ENCODE results near the gene ZCCHC24.

Gene ZCCHC24

DNA sequence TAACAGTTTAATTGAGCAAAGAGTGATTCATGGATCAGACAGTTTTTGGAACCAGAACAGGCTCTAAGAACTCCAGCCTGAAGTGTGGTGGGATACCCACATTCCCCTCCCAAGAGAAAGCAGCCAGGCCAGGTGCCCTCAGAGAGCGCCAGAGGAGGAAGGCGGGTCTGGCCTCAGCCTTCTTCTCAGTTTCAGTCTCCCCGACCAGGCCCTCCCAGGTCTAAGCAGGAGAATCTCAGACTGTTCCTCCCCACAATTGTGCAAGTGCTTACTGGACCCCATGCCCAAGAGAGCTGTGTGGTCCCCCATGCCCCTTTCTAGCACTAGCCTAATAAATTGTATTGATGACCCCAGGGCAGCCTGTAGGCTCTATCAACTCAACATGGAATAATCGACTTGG lies 72.6 kb downstream of the ZCCHC24 start:
- no peak for DNase-seq

DNA sequence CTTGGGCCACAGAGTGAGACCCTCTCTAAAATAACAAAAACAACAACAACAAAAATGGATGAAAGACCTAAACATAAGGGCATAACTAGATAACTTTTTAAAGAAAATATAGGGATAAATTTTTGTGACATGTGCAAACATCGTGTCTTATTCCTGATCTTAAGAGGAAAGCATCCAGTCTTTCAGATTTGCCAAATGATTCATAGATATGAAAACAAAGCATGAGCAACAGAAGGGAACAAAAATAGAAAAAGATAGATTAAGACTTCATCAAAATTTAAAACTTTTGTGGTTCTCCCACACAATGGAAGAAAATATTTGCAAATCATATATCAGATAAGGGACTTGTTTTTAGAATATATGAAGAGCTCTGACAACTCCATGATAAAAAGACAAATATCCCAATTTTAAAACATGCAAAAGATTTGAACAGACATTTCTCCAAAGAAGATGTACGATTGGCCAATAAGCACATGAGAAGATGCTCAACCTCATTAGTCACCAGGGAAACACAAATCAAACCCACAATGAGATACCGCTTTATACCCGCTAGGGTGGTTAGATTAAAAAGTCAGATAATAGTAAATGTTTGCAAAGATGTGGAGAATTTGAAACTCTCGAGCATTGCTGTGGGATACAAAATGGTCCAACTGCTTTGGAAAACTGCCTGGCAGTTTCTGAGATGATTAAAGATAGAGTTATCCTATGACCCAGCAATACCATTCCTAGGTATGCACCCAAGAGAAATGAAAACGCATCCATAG lies 77.8 kb downstream of the ZCCHC24 start:
- DNase-seq = no peak

DNA sequence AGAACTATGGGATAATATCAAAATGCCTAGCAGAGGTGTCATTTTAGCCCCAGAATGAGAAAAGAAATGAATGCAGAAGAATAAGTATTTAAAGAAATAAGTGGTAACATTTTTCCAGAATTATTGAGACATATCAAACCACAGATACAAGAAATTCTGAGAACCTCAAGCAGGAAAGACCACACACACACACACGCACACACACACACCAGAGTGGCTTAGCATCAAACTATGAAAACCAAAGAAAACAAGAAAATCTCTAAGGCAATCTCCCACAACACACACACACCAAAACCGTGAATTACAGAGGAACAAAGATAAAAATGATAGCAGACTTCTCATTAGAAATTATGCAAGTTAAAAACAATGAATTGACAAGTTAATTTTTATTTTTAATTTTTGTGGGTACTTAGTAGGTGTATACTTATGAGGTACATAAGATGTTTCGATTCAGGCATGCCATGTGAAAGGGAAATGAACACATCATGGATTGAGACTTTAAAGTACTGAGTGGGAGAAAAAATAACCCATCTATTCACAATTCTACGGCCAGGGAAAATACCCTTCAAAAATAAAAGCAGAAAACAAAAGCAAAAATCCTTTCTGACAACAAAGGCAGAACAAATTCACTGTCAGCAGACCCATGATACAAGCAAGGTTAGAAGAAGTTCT lies 83.6 kb downstream of the ZCCHC24 start:
- no peak for DNase-seq

DNA sequence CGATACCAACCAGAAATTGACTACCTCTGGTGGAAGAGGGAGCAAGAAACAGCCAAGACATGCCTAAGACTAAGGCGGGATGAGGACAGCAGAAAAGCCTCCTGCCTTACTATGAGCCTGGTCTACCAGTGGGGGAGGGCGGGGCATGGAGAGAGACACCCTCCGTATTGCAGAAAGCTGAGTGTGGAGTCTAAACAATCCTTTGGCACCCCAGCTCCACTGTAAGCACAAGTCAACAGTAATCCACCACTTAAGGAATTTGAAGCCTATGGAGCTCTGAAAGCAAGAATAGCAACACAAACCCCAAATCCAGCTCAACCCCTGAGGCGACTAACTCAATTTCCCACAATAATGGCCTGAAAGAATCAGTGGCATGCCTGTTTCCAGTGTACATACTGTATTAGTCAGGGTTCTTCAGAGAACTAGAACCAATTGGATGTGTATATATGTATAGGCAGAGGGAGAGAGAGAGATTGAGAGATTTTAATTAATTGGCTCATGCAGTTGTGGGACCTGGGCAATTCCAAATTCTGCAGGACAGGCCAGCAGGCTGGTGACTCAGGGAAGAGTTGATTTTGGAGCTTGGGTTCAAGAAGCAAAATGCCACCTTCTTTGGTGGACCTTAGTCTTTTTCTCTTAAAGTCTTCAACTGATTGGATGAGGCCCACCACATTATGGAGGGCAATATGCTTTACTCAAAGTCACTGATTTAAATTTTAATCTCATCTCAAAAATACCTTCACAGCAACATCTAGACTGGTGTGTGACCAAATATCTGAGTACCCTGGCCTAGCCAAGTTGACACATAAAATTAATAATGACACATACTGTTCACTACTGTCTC lies 84.7 kb downstream of the ZCCHC24 start:
- no peak for DNase-seq

DNA sequence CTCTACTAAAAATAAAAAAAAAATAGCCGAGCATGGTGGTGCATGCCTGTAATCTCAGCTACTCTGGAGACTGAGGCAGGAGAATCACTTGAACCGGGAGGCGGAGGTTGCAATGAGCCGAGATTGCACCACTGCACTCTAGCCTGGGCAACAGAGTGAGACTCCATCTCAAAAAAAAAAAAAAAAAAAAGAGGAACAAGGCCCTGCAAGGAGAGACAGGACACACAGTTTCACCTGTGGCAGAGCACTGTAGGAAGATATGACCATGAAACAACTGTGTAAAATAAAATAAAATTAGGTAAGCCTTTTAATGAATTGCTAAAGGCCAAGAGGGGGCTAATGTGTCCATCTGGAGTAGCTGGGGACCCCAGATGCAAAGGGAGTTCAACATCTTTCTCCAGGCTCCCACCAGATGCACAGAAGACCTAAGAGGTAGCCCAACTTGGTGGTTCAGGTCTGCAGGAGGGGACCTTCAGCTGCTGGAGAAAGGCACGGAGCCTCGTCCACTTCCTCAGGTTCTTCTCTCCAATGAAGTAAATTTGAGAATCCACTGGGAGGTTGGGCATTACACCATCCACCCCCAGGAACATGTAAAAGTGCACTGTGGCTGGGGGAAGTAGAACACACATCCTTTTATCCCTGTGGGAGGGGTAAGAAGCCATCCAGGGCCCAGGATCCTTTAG lies 85.5 kb downstream of the ZCCHC24 start:
- DNase-seq = no peak

DNA sequence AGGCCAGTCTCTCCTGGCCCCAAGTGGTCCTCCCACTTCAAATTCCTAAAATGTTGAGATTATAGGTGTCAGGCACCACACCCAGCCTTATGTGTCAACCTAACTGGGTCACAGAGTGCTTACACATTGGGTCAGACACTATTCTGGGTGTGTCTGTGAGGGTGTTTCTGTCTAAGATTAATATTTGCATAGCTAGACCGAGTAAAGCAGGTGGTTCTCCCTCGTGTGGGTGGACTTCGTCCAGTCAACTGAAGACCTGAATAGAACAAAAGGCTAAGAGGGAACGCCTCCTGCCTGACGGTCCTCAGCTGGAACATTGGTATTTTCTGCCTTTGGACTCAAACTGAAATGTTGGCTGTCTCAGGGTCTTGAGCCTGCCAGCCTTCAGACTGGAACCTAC lies 86.6 kb downstream of the ZCCHC24 start:
- no peak for DNase-seq

DNA sequence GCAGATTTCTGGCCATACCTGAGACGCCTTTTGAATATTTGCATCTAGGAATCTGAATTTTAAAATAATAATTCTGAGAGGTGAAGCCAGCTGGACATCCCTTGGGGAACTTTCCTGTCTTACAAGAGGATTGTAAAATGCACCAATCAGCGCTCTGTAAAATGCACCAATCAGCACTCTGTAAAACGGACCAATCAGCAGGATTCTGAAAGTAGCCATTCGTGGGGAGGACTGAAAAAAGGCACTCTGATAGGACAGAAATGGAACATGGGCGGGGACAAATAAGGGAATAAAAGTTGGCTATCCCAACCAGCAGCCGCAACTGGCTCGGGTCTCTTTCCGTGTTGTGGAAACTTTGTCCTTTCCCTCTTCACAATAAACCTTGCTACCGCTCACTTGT lies 88.2 kb downstream of the ZCCHC24 start:
- DNase-seq = no peak

DNA sequence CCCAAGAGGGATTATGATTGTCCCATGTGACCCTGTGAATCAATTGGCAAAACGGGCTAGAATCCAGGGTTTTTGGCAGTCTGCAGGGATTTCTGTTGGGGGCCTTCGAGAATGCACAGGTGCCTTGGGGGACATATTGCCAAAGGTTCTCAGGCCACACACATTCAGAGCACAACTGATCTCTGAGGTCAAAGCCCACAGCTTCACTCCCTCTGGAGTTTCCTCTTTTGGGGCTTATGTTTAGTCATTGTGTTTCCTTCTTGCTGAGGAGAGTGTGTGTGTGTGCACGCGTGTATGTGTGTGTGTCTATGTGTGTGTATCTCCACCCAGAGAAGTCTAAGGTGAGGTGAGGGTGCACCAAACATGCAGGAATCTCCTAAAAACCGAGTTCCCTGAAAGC lies 89.3 kb downstream of the ZCCHC24 start:
- DNase-seq = no peak

DNA sequence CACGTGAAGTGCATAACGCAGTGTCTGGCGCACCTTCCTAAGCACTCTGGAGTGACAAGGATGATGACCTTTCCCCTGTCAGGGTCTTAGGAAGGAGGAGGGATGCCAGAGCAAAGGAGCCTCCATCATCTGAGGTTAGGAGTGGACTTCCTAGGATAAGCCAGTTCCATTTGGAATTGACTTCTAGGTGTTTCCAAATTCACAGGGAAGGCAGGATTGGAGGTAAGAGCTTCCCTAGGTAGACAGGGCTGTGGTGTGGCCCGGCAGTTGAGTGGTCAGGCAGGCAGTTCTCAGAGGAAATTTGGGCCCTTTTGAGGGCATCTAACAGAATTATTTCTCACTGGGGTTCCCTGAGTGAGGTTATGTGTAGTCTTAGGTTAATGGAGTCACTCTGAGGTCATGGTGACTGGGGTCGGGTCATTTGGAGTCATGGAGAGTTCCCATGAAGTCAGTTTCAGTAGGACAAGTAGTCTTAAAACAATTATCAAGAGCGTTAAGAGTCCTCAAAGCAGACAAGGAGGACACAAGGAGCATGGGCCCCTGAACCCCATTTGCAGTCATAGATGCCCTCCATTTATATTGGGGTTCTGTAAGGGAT lies 89.9 kb downstream of the ZCCHC24 start:
- DNase-seq = no peak

DNA sequence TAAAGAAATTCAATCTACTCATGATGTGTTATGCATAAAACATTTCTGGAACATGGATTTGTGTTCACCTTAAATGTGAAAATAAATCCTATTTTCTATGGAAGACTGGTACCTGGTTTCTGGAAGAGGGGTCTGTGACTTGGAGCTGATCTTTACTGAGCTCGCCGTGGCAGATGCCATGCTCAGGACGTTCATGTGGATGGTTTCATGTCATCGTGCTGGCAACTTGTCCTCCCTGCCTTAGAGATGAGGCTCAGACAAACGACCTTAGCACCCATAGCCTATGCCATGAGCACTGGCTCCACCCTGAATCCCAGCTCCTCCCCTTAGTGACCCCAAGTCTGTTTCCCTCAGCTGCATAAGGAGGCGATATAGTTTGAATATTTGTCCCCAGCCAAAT lies 90.8 kb downstream of the ZCCHC24 start:
- DNase-seq = no peak

DNA sequence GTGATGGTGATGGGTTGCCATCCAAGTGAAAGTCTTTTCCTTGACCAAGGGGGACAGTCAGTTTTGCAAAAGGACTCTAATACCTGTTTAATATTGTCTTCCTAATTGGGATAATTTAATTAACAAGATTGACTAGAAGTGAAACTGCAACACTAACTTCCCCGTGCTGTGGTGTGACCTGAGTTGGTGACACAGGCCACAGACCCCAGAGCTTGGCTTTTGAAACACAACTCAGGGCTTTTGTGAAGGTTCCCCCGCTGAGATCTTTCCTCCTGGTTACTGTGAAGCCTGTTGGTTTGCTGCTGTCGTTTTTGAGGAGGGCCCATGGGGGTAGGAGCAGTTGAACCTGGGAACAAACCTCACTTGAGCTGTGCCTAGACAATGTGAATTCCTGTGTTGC lies 91.3 kb downstream of the ZCCHC24 start:
- no peak for DNase-seq

DNA sequence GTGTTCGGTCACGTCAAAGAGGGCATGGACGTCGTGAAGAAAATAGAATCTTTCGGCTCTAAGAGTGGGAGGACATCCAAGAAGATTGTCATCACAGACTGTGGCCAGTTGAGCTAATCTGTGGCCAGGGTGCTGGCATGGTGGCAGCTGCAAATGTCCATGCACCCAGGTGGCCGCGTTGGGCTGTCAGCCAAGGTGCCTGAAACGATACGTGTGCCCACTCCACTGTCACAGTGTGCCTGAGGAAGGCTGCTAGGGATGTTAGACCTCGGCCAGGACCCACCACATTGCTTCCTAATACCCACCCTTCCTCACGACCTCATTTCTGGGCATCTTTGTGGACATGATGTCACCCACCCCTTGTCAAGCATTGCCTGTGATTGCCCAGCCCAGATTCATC lies 91.7 kb downstream of the ZCCHC24 start:
- no peak for DNase-seq

DNA sequence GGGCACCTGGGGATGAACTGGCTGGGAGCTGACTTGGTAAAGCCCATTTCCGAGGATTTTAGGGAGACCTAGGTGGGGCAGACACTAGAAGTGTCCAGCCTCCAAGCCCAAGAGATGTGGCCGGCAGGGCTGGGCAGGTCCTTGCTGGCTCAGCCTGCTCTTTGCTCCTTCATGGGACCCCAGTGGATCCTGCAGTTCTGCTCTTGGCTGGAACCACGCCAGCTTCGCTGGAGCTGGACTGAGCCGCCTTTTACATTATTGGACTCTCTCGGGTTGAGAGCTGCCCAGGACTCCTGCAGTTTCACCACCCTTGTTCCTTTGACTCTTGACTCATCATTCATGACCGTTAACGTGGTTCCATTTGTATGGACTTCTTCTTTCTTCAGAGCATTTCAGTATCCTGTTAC lies 92.4 kb downstream of the ZCCHC24 start:
- no peak for DNase-seq

DNA sequence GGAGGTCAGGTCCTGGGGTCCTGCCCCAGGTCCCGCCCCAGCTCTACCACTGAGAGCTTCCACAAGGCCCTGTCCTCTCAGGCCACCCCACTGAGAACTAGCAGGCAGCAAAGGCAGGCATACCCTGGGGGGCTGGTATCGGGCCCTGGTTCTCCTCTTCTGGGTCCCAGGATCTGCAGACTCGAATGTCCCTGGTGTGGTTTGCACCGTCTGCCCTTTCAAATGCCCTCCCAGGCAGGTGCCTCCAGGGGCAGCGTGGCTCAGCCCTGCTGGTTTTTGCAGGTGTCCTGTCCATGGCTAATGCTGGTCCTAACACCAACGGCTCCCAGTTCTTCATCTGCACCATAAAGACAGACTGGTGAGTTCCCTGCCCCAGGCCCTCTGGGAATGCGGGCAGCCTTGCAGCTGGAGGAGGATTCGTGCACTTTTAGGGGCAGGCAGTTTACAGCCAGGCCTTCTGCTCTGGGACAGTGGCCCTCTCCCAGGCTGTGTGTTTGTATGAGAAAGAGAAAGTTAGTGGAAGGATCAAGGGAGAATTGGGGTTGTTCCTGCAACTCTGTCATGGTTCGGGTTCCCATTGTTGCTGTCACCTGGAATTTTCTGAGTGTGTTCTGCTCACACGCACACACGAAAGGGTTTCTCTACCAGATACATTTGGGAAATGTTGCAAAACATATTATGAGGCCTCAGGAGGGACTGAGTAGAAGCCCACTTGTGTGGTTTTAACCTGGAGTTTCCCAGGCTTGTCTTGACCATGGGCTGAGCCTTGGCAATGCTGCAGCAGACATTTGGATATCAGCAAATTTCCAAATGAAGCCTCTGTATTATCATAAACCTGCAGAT lies 93.2 kb downstream of the ZCCHC24 start:
- DNase-seq = no peak

DNA sequence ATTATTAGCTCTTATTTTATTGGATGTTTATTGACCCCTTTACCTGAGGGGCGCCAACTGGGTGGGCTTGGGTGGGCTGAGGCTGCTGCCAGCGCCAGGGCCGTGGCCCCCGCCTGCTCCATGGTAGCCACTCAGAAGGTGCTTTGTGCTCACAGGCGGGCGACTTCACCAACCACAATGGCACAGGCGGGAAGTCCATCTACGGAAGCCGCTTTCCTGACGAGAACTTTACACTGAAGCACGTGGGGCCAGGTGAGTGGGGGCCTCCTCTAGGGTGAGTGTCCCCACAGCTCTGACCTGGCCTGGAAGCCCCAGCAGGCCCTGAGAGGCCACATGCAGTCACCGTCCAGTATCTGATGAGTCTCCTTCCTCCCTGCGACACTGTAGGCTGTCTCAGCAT lies 94.1 kb downstream of the ZCCHC24 start:
- DNase-seq = no peak

DNA sequence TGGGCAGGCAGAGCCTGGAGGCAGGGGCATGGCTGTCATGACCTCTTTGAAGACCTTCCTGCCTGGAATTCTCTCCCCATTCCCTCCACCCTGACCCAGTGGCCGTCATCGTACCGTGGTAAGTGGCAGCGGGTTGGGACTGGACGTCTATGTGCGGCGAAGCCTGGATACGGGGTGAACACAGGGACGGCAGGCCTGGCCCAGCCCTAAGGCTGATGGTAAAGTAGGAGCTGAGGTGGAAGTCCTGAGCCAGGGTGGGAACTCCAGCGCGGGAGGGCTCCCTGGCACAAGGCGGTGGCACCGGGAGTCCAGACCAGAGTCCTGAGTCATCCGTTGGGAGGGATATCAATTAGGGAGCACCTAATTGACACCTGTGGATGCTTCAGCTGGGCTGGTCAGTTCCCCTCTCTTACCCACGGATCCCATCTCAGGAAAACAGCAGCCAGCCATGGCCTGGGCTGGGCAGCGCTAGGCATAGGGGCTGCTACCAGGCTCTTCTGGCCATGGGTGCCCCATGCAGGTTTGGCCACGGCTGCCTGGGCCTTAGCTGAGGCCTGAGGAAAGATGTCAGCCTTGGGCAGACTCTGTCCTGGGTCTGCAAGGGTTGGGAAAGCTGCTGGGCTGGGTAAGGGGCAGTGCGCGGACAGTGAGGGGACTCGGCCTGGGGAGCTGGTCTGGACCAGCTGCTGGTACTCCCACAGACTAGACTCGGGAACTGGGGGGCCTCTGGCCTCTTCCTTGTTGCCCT lies 94.8 kb downstream of the ZCCHC24 start:
- DNase-seq = no peak

DNA sequence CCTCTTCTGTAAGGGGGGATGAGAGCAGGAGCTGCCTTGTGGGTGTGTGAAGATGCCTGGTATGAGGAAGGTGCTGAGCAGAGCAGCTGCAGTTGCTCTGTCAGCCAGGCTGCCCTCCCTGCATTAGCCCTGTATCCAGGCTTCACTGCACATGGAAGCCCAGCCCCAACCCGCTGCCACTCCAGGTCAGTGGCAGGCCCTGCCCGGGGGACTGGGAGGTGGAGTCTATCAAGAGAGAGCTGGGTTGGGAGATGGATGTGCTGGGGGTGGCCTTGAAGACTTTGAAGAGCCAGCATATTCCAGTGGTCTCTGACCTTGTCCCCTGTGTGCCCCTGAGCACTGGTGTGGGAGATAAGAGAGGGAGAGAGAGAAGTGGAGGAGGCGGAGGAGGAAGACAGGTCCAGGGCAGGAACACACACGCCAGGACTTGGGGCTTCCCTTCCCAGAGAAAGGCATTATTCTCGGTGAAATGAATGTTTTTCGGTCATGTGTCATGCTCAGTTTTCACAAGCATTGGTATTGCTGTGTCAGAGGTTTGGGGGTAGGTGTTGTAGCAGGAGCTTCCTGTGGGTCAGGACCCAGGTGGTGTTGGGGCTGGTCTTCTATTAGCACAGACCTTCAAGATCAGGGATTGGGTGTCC lies 95.5 kb downstream of the ZCCHC24 start:
- DNase-seq = no peak

DNA sequence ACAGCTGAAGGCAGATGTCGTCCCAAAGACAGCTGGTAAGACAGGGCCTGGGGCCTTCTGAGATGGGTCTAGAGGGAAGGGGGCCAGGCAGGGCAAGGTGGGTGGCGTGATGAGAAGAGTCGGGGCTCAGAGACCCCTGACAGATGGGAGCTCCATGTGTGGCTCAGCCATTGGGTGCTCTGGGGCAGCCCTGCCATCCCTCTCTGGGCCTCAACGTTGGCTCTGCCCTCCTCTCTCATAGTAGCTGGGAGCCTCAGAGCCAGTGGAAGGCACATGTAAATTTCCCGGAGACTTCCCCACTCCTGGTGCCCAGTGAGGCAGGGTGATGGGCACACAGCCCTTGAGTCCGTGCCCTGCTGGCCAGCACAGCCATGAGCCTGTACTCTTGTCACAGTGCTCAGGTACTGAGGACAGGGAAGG lies 96.3 kb downstream of the ZCCHC24 start:
- no peak for DNase-seq

DNA sequence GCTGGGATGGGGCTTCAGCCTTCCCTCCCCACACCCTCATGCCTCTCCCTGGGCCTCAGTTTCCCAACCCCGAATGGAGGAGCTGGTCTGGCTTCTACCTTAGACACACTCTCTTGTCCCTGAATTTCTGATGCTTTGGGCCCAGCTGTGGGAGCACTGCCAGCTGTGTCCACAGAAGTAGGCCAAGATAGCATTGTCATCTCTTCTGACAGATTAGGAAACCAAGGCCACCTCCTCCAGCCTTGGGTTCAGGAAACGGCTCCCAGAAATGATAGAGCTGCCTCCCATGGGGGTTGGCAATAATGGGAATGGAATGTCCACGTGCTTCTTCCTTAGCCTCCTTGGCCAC lies 96.8 kb downstream of the ZCCHC24 start:
- no peak for DNase-seq
